ENCODE data around the gene ROCK2.

Gene ROCK2

GRCh38 chr2:11133936-11134320 is 210.5 kb downstream of the ROCK2 start:
- DNase-seq (ENCODE audit: extremely low spot score): no peak
- TF ChIP-seq ELF4 (IDR thresholded peaks at IDR 0.05) (no peak), SP1 (IDR thresholded peaks at IDR 0.05) (no peak), HDGF (IDR thresholded peaks at IDR 0.05; ENCODE audit: borderline replicate concordance) (no peak), SUZ12 (IDR thresholded peaks at IDR 0.05) (no peak), FOXM1 (IDR thresholded peaks at IDR 0.05; ENCODE audit: borderline replicate concordance) (no peak), CTBP1 (IDR thresholded peaks at IDR 0.05; ENCODE audit: borderline replicate concordance) (no peak), TARDBP (IDR thresholded peaks at IDR 0.05) (no peak), FOXA1 (IDR thresholded peaks at IDR 0.05) (no peak), FOXK2 (IDR thresholded peaks at IDR 0.05) (no peak), ZNF384 (IDR thresholded peaks at IDR 0.05) (no peak), L3MBTL2 (conservative IDR thresholded peaks at IDR 0.05) (no peak), PKNOX1 (IDR thresholded peaks at IDR 0.05) (no peak), NFRKB (IDR thresholded peaks at IDR 0.05) (no peak), ARNT (IDR thresholded peaks at IDR 0.05) (no peak), LEF1 (IDR thresholded peaks at IDR 0.05; ENCODE audit: borderline replicate concordance) (no peak), BHLHE40 (IDR thresholded peaks at IDR 0.05; ENCODE audit: borderline replicate concordance) (no peak)
- ChIA-PET POLR2A (no interaction called here), CTCF (interaction anchor here (0.5 to 3.6 kb wide), 7 partner anchors 9 to 553 kb away, joined by 3 to 26 read pairs (median 7); no protein-coding TSS in a partner anchor)

GRCh38 chr2:11133238-11133935 is 211.0 kb downstream of the ROCK2 start:
- TF ChIP-seq FOXA1 (IDR thresholded peaks at IDR 0.05) (no peak), TARDBP (IDR thresholded peaks at IDR 0.05) (no peak), CTBP1 (IDR thresholded peaks at IDR 0.05; ENCODE audit: borderline replicate concordance) (no peak), SP1 (IDR thresholded peaks at IDR 0.05) (no peak), L3MBTL2 (conservative IDR thresholded peaks at IDR 0.05) (no peak), HDGF (IDR thresholded peaks at IDR 0.05; ENCODE audit: borderline replicate concordance) (no peak), FOXK2 (IDR thresholded peaks at IDR 0.05) (no peak), ZNF384 (IDR thresholded peaks at IDR 0.05) (no peak), NFRKB (IDR thresholded peaks at IDR 0.05) (no peak), BHLHE40 (IDR thresholded peaks at IDR 0.05; ENCODE audit: borderline replicate concordance) (no peak), ELF4 (IDR thresholded peaks at IDR 0.05) (no peak), FOXM1 (IDR thresholded peaks at IDR 0.05; ENCODE audit: borderline replicate concordance) (no peak), PKNOX1 (IDR thresholded peaks at IDR 0.05) (no peak), SUZ12 (IDR thresholded peaks at IDR 0.05) (no peak), LEF1 (IDR thresholded peaks at IDR 0.05; ENCODE audit: borderline replicate concordance) (no peak), ARNT (IDR thresholded peaks at IDR 0.05) (no peak)
- ChIA-PET CTCF (interaction anchor here (0.5 to 3.6 kb wide), 24 partner anchors 9 to 451 kb away, joined by 3 to 26 read pairs (median 4); partner anchors contain the start of gene PDIA6), POLR2A (no interaction called here)
- DNase-seq (ENCODE audit: extremely low spot score): peak; percentile 7

GRCh38 chr2:11132036-11132671 is 212.3 kb downstream of the ROCK2 start:
- no peak for TF ChIP-seq NFRKB (IDR thresholded peaks at IDR 0.05)
- no peak for TF ChIP-seq ZNF384 (IDR thresholded peaks at IDR 0.05)
- no peak for TF ChIP-seq ARNT (IDR thresholded peaks at IDR 0.05)
- no peak for TF ChIP-seq ELF4 (IDR thresholded peaks at IDR 0.05)
- TF ChIP-seq FOXA1 (IDR thresholded peaks at IDR 0.05): no peak
- TF ChIP-seq BHLHE40 (IDR thresholded peaks at IDR 0.05; ENCODE audit: borderline replicate concordance): no peak
- TF ChIP-seq L3MBTL2 (conservative IDR thresholded peaks at IDR 0.05): no peak
- TF ChIP-seq SUZ12 (IDR thresholded peaks at IDR 0.05): no peak
- no peak for TF ChIP-seq FOXM1 (IDR thresholded peaks at IDR 0.05; ENCODE audit: borderline replicate concordance)
- DNase-seq (ENCODE audit: extremely low spot score): no peak
- ChIA-PET POLR2A (interaction anchor here (0.6 to 1.4 kb wide), 2 partner anchors 12 to 280 kb away, joined by 3 to 4 read pairs; no protein-coding TSS in a partner anchor), CTCF (interaction anchor here (0.6 to 3.6 kb wide), 25 partner anchors 8 to 1087 kb away, joined by 3 to 26 read pairs (median 4); no protein-coding TSS in a partner anchor)

- no peak for TF ChIP-seq SUZ12 (IDR thresholded peaks at IDR 0.05)
- no peak for TF ChIP-seq BHLHE40 (IDR thresholded peaks at IDR 0.05; ENCODE audit: borderline replicate concordance)
- TF ChIP-seq LEF1 (IDR thresholded peaks at IDR 0.05; ENCODE audit: borderline replicate concordance): no peak
- TF ChIP-seq SP1 (IDR thresholded peaks at IDR 0.05): no peak
- no peak for TF ChIP-seq PKNOX1 (IDR thresholded peaks at IDR 0.05)
- ChIA-PET CTCF (interaction anchor here (1.2 to 3.6 kb wide), 11 partner anchors 13 to 540 kb away, joined by 3 to 26 read pairs (median 9); no protein-coding TSS in a partner anchor), POLR2A (interaction anchor here (1.4 kb wide), 1 partner anchor 281 kb away, joined by 4 read pairs; no protein-coding TSS in a partner anchor)
- no peak for DNase-seq (ENCODE audit: extremely low spot score)
These were observed 213.1 kb downstream of the ROCK2 start for GRCh38 chr2:11131166-11131920.

All from HEK293T (cell line).